ENCODE measurements around the gene TEX26.

TEX26 gene

GRCh38 chr13:30932481-30933353 lies at the start of gene TEX26:
Gene TEX26 (plus strand): TSS chr13:30932656. CDS start chr13:30932716, 60 bp downstream.
- DNase-seq (ENCODE audit: low read depth): no peak

- no peak for DNase-seq (ENCODE audit: low read depth)
These were observed 49.3 kb upstream of the TEX26 start for GRCh38 chr13:30882996-30883766.

- DNase-seq (ENCODE audit: low read depth): no peak
These were observed 47.9 kb upstream of the TEX26 start for GRCh38 chr13:30884543-30884942.

GRCh38 chr13:30889196-30889690 lies 43.2 kb upstream of the TEX26 start:
- no peak for DNase-seq (ENCODE audit: low read depth)

- no peak for DNase-seq (ENCODE audit: low read depth)
These were observed 39.5 kb upstream of the TEX26 start for GRCh38 chr13:30892966-30893365.

GRCh38 chr13:30895773-30896172 lies 36.7 kb upstream of the TEX26 start:
- peak; percentile 66 for DNase-seq (ENCODE audit: low read depth)

GRCh38 chr13:30898070-30898469 lies 34.4 kb upstream of the TEX26 start:
- DNase-seq (ENCODE audit: low read depth): no peak

- DNase-seq (ENCODE audit: low read depth): peak; percentile 92
These were observed 33.7 kb upstream of the TEX26 start for GRCh38 chr13:30898678-30899241.

- DNase-seq (ENCODE audit: low read depth): no peak
These were observed 32.0 kb upstream of the TEX26 start for GRCh38 chr13:30900436-30900835.

- no peak for DNase-seq (ENCODE audit: low read depth)
These were observed 31.3 kb upstream of the TEX26 start for GRCh38 chr13:30900952-30901749.

- DNase-seq (ENCODE audit: low read depth): no peak
These were observed 28.4 kb upstream of the TEX26 start for GRCh38 chr13:30904043-30904442.

GRCh38 chr13:30905932-30906383 lies 26.5 kb upstream of the TEX26 start, which contains the start of gene MEDAG:
Gene MEDAG (plus strand): TSS chr13:30906271. CDS start chr13:30906516, 245 bp downstream.
- DNase-seq (ENCODE audit: low read depth): no peak

- no peak for DNase-seq (ENCODE audit: low read depth)
These were observed 25.9 kb upstream of the TEX26 start for GRCh38 chr13:30906411-30907051.

- no peak for DNase-seq (ENCODE audit: low read depth)
These were observed 25.2 kb upstream of the TEX26 start for GRCh38 chr13:30907121-30907861.

- DNase-seq (ENCODE audit: low read depth): no peak
These were observed 24.0 kb upstream of the TEX26 start for GRCh38 chr13:30908416-30908980.

- DNase-seq (ENCODE audit: low read depth): no peak
These were observed 21.8 kb upstream of the TEX26 start for GRCh38 chr13:30910676-30911075.

- DNase-seq (ENCODE audit: low read depth): no peak
These were observed 16.5 kb upstream of the TEX26 start for GRCh38 chr13:30915691-30916541.

- no peak for DNase-seq (ENCODE audit: low read depth)
These were observed 15.5 kb upstream of the TEX26 start for GRCh38 chr13:30916991-30917390.

Data from GM04503 (cell line).